Epithelial cell of proximal tubule (primary cell): Measurements from ENCODE around the gene LMF1. TPM values are rescaled to one million over a fixed set of nuclear protein-coding genes. Genes with fewer than 3 reads are reported as not detected.
"Not testable (repeated sequence)": the region's sequence is repeated elsewhere in the genome, so short reads cannot be mapped to it uniquely, and the experiment has no call there.

Source experiments
- DNase-seq: peaks from one replicate; pipeline ENCODE4 v3.0.0-alpha.2; 2011; ENCODE audit warnings: low read depth
- H3K4me3 ChIP-seq: 2 replicates; pipeline ENCODE4 v1.5.1; 2011; ENCODE audit warnings: low read depth, mild to moderate bottlenecking, low read length
- CTCF ChIP-seq: conservative IDR thresholded peaks from 2 replicates; pipeline ENCODE4 v1.5.1; 2012; ENCODE audit warnings: low read depth, mild to moderate bottlenecking, low read length
- total RNA-seq: library from RNA; depleted of rRNA; stranded (reverse); fragments of >200 nt; gene quantifications from 2 replicates; pipeline ENCODE4 v1.2.3, GENCODE V29; 2015

Gene LMF1
- total RNA-seq, 1 donor from 2014 or later = 8.2 TPM

DNA sequence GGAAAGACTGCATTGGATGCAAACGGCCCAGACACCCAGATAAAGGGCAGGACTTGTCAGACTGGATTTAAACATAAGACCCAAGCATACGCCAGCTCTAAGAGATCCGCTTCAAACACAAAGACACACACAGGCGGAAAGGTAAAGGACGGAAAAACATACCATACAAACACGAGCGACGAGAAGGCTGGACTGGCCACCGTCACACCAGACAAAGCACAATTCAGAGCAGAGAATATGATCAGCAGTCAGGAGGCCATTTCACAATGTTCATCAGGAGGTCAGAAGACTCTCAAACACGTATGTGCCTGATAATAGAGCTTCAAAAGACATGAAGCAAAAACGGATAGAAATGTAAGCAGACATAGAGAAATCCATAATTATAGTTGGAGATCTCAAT lies 85.4 kb downstream of the LMF1 start:
- no peak for DNase-seq
- no peak overlapping the region for H3K4me3 ChIP-seq
- TF ChIP-seq CTCF = no peak

- TF ChIP-seq CTCF = no peak
- no peak overlapping the region for H3K4me3 ChIP-seq
Measured at GRCh38 chr16:884232-884631, 86.6 kb downstream of the LMF1 start.

GRCh38 chr16:883781-884180 lies 87.0 kb downstream of the LMF1 start:
- no peak for DNase-seq
- H3K4me3 ChIP-seq = no peak overlapping the region
- TF ChIP-seq CTCF = no peak

More at GRCh38 chr16:884232-884631, 86.6 kb downstream of the LMF1 start:
- no peak for DNase-seq

DNA sequence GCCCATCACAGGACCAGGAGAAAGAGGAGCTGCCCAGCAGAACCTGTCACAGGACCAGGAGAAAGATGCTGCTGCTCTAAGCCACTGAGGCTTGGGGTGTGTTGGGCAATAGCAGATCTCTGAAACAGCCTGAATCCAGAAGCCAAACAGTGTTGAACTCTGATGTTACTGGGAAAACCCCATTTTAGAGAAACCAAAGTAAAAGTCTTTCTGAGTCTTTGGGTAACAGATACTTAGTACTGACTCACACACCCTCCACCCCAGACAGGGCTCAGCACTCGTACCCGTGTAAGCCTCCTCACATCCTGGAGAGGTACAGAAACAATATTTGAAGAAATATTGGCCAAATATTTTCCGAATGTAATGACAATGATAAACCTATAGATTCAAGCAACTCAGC lies 87.4 kb downstream of the LMF1 start:
- no peak for DNase-seq
- H3K4me3 ChIP-seq = no peak overlapping the region
- no peak for TF ChIP-seq CTCF

- not testable (repeated sequence) for H3K4me3 ChIP-seq, DNase-seq
Measured at GRCh38 chr16:882671-883070, 88.1 kb downstream of the LMF1 start.

DNA sequence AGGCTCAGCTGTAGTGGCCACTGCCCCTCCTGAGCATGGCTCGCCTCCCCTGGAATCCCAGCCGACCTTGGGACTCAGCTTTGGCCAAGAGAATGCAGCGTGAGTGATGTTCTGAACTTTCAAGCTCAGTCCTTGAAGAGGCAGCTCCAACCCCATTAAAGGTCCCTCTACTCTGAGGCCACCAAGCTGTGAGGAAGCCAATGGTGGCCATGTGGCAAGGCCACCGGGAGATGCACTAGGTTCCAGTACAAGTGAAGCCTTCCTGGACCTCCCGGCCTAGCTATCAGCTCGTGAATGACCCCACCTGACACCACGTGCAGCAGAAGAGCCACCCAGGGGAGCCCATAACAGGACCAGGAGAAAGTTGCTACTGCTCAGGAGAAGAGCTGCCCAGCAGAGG lies 88.5 kb downstream of the LMF1 start:
- no peak for TF ChIP-seq CTCF
- DNase-seq = no peak
- no peak overlapping the region for H3K4me3 ChIP-seq

- no peak for DNase-seq
- no peak for TF ChIP-seq CTCF
- no peak overlapping the region for H3K4me3 ChIP-seq
Measured at GRCh38 chr16:881219-882097, 89.3 kb downstream of the LMF1 start.
